HepG2 (cell line): ENCODE results near the gene TMEM62. TPM values are rescaled to one million over a fixed set of nuclear protein-coding genes. Genes with fewer than 3 reads are reported as not detected.

Experiments
- DR1 ChIP-seq: sonication (generic); formaldehyde crosslinking; IDR thresholded peaks from 2 replicates; pipeline ENCODE4 v1.8.0; 2021; ENCODE audit warnings: mild to moderate bottlenecking, missing genetic modification reagents, inconsistent platforms
- MTF2 ChIP-seq: sonication (generic); formaldehyde crosslinking; IDR thresholded peaks from 2 replicates; pipeline ENCODE4 v1.5.0; 2020; ENCODE audit warnings: missing genetic modification reagents, borderline replicate concordance
- RFX1 ChIP-seq: fragments of 450-650 bp; IDR thresholded peaks from 2 replicates; pipeline ENCODE4 v1.6.1; 2017
- SETDB1 ChIP-seq: sonication (generic); formaldehyde crosslinking; IDR thresholded peaks from 2 replicates; pipeline ENCODE4 v1.5.1; 2020; ENCODE audit warnings: missing genetic modification reagents, mild to moderate bottlenecking, borderline replicate concordance
- THYN1 ChIP-seq: sonication (generic); formaldehyde crosslinking; IDR thresholded peaks from 2 replicates; pipeline ENCODE4 v1.8.1; 2023; ENCODE audit warnings: low read depth, mild to moderate bottlenecking, moderate library complexity, missing genetic modification reagents, borderline replicate concordance
- ZFP36L2 ChIP-seq: sonication (generic); formaldehyde crosslinking; IDR thresholded peaks from 2 replicates; pipeline ENCODE4 v1.4.0; 2020; ENCODE audit warnings: missing genetic modification reagents
- ZNF12 ChIP-seq: sonication (generic); formaldehyde crosslinking; IDR thresholded peaks from 2 replicates; pipeline ENCODE4 v1.5.0; 2020; ENCODE audit warnings: missing genetic modification reagents
- ZNF253 ChIP-seq: sonication (generic); formaldehyde crosslinking; IDR thresholded peaks from 2 replicates; pipeline ENCODE4 v1.8.0; 2022; ENCODE audit warnings: mild to moderate bottlenecking, missing genetic modification reagents, borderline replicate concordance
- ZNF274 ChIP-seq: sonication (generic); formaldehyde crosslinking; IDR thresholded peaks from 2 replicates; pipeline ENCODE4 v1.5.1; 2020; ENCODE audit warnings: mild to moderate bottlenecking, missing genetic modification reagents
- ZNF562 ChIP-seq: sonication (generic); formaldehyde crosslinking; IDR thresholded peaks from 2 replicates; pipeline ENCODE4 v1.8.0; 2022; ENCODE audit warnings: missing genetic modification reagents, borderline replicate concordance
- polyA plus RNA-seq, 8 experiments: library from polyadenylated mRNA; depleted of rRNA in 3 of 8; stranded (reverse) in 7 of 8; unstranded in 1 of 8; fragments of >200 nt; fragmentation: Illumina TruSeq in 4 of 8; extraction: Trizol in 4 of 8; gene quantifications; 2 replicates each; pipeline versions ENCODE4 v1.2.1 to v1.2.3, GENCODE V29; 2011 to 2016; ENCODE audit warnings: low read depth in 4 of 8, missing spikeins in 1 of 8, mixed read lengths in 1 of 8; ENCODE audit not compliant: insufficient read depth in 1 of 8
- total RNA-seq, 5 experiments: library from RNA; depleted of rRNA; stranded (reverse); fragments of >200 nt; fragmentation: Illumina TruSeq; extraction: Trizol; gene quantifications; 2 replicates each; pipeline ENCODE4 v1.2.3, GENCODE V29; 2016; ENCODE audit warnings: low read depth in 1 of 5
- TF ChIP-seq, protein P1 (sequence below): sonication (generic); formaldehyde crosslinking; IDR thresholded peaks from 2 replicates; pipeline ENCODE4 v1.4.0; 2020; ENCODE audit warnings: missing genetic modification reagents, mild to moderate bottlenecking, borderline replicate concordance
- TF ChIP-seq, protein P2 (sequence below), 2 experiments: fragments of 450-650 bp in 1 of 2; sonication (generic) in 1 of 2; formaldehyde crosslinking in 1 of 2; IDR thresholded peaks; 2 replicates each; pipeline versions ENCODE4 v1.6.1 to v1.8.0; 2016 to 2022; ENCODE audit warnings: antibody characterized with exemption in 1 of 2, mild to moderate bottlenecking in 1 of 2, missing genetic modification reagents in 1 of 2
- TF ChIP-seq, protein P3 (sequence below): IDR thresholded peaks from 2 replicates; pipeline ENCODE4 v1.6.1; 2018; ENCODE audit warnings: missing genetic modification reagents
- TF ChIP-seq, protein P4 (sequence below), 2 experiments: fragments of 450-650 bp in 1 of 2; sonication (generic) in 1 of 2; formaldehyde crosslinking; IDR thresholded peaks; 2 replicates each; pipeline versions ENCODE4 v1.5.0 to v1.8.0; 2020 to 2022; ENCODE audit warnings: mild to moderate bottlenecking in 1 of 2, missing genetic modification reagents in 1 of 2

TMEM62 gene
- total and polyA plus RNA-seq, 2 of the 13 experiments (the other 11 are each of a cell fraction or from before 2014, with no cell fraction given): 14.2 to 20.9 TPM

DNA sequence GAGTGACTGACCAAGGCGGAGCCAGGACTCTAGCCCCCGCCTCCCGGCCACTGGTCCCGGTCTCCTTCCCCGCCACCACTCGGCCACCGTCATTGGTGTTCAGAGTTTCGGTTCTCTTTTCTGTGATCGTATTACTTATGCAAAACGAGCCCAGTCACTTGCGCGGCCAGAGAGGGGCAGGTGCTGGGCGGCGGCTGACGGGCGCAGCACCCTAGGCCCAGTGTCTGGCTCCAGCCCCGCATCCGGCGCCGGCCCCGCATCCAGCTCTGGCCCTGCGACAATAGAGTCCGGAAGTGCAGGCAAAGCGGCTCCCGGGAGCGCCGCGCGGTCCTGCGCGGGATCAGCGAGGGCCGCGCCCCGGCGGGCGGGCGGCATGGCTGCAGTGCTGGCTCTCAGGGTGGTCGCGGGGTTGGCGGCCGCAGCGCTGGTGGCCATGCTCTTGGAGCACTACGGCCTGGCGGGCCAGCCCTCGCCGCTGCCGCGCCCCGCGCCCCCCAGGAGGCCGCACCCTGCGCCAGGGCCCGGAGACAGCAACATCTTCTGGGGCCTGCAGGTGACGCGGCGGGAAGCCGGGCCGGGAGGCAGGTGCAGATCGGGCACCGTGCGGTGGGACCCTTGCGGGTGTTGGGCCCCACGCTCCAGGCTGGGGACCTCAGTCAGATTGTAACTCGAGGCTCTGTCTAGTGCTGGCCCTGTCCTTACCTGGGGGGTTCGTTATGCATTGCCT lies at the start of gene TMEM62 (continued):
- TF ChIP-seq DR1: 0 out of 2 replicates have a peak, but pooled peaks have one; percentile 15
- TF ChIP-seq, protein P1, sequence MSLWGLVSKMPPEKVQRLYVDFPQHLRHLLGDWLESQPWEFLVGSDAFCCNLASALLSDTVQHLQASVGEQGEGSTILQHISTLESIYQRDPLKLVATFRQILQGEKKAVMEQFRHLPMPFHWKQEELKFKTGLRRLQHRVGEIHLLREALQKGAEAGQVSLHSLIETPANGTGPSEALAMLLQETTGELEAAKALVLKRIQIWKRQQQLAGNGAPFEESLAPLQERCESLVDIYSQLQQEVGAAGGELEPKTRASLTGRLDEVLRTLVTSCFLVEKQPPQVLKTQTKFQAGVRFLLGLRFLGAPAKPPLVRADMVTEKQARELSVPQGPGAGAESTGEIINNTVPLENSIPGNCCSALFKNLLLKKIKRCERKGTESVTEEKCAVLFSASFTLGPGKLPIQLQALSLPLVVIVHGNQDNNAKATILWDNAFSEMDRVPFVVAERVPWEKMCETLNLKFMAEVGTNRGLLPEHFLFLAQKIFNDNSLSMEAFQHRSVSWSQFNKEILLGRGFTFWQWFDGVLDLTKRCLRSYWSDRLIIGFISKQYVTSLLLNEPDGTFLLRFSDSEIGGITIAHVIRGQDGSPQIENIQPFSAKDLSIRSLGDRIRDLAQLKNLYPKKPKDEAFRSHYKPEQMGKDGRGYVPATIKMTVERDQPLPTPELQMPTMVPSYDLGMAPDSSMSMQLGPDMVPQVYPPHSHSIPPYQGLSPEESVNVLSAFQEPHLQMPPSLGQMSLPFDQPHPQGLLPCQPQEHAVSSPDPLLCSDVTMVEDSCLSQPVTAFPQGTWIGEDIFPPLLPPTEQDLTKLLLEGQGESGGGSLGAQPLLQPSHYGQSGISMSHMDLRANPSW (CRISPR knock-in tag): no peak; the same call in 1 of the 2 replicates
- no peak for TF ChIP-seq ZNF253
- no peak for TF ChIP-seq ZNF274 (CRISPR knock-in tag)
- TF ChIP-seq, protein P2, sequence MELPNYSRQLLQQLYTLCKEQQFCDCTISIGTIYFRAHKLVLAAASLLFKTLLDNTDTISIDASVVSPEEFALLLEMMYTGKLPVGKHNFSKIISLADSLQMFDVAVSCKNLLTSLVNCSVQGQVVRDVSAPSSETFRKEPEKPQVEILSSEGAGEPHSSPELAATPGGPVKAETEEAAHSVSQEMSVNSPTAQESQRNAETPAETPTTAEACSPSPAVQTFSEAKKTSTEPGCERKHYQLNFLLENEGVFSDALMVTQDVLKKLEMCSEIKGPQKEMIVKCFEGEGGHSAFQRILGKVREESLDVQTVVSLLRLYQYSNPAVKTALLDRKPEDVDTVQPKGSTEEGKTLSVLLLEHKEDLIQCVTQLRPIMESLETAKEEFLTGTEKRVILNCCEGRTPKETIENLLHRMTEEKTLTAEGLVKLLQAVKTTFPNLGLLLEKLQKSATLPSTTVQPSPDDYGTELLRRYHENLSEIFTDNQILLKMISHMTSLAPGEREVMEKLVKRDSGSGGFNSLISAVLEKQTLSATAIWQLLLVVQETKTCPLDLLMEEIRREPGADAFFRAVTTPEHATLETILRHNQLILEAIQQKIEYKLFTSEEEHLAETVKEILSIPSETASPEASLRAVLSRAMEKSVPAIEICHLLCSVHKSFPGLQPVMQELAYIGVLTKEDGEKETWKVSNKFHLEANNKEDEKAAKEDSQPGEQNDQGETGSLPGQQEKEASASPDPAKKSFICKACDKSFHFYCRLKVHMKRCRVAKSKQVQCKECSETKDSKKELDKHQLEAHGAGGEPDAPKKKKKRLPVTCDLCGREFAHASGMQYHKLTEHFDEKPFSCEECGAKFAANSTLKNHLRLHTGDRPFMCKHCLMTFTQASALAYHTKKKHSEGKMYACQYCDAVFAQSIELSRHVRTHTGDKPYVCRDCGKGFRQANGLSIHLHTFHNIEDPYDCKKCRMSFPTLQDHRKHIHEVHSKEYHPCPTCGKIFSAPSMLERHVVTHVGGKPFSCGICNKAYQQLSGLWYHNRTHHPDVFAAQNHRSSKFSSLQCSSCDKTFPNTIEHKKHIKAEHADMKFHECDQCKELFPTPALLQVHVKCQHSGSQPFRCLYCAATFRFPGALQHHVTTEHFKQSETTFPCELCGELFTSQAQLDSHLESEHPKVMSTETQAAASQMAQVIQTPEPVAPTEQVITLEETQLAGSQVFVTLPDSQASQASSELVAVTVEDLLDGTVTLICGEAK (IDR thresholded peaks at IDR 0.05): no peak
- TF ChIP-seq, protein P2 (CRISPR knock-in tag; IDR thresholded peaks at IDR 0.05): peak; percentile 58; the same call in 1 of the 2 replicates
- TF ChIP-seq MTF2: no peak
- TF ChIP-seq ZNF12 (CRISPR knock-in tag): no peak
- TF ChIP-seq, protein P3, sequence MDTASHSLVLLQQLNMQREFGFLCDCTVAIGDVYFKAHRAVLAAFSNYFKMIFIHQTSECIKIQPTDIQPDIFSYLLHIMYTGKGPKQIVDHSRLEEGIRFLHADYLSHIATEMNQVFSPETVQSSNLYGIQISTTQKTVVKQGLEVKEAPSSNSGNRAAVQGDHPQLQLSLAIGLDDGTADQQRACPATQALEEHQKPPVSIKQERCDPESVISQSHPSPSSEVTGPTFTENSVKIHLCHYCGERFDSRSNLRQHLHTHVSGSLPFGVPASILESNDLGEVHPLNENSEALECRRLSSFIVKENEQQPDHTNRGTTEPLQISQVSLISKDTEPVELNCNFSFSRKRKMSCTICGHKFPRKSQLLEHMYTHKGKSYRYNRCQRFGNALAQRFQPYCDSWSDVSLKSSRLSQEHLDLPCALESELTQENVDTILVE (CRISPR knock-in tag): 0 out of 2 replicates have a peak, but pooled peaks have one; percentile 56
- TF ChIP-seq THYN1: no peak
- TF ChIP-seq, protein P4, sequence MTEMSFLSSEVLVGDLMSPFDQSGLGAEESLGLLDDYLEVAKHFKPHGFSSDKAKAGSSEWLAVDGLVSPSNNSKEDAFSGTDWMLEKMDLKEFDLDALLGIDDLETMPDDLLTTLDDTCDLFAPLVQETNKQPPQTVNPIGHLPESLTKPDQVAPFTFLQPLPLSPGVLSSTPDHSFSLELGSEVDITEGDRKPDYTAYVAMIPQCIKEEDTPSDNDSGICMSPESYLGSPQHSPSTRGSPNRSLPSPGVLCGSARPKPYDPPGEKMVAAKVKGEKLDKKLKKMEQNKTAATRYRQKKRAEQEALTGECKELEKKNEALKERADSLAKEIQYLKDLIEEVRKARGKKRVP (CRISPR knock-in tag; IDR thresholded peaks at IDR 0.05): no peak
- TF ChIP-seq RFX1: no peak
- no peak for TF ChIP-seq SETDB1 (CRISPR knock-in tag)
- no peak for TF ChIP-seq ZNF562
- TF ChIP-seq ZFP36L2 (CRISPR knock-in tag): no peak
